ENCODE results near the gene FAM234A. TPM values are rescaled to one million over a fixed set of nuclear protein-coding genes. Genes with fewer than 3 reads are reported as not detected.
"Not testable (repeated sequence)": the region's sequence is repeated elsewhere in the genome, so short reads cannot be mapped to it uniquely, and the experiment has no call there.

The FAM234A gene
- total RNA-seq, 1 donor from 2014 or later, result 162 TPM

GRCh38 chr16:264440-264951, 29.9 kb downstream of the FAM234A start:
- no peak for DNase-seq (ENCODE audit: low read depth)

GRCh38 chr16:265002-265529, 30.4 kb downstream of the FAM234A start:
- DNase-seq (ENCODE audit: low read depth), result no peak

GRCh38 chr16:265711-266110, 31.1 kb downstream of the FAM234A start:
- peak; percentile 79 for DNase-seq (ENCODE audit: low read depth)

GRCh38 chr16:266258-267164, 31.9 kb downstream of the FAM234A start:
- no peak for DNase-seq (ENCODE audit: low read depth)

- DNase-seq (ENCODE audit: low read depth), result not testable (repeated sequence)
Observed at GRCh38 chr16:267562-267961, 32.9 kb downstream of the FAM234A start.

- no peak for DNase-seq (ENCODE audit: low read depth)
Observed at GRCh38 chr16:268141-269053, 33.8 kb downstream of the FAM234A start.

GRCh38 chr16:269061-269796, 34.6 kb downstream of the FAM234A start:
- no peak for DNase-seq (ENCODE audit: low read depth)

GRCh38 chr16:270381-271255, 36.0 kb downstream of the FAM234A start:
- DNase-seq (ENCODE audit: low read depth), result no peak

- peak; percentile 18 for DNase-seq (ENCODE audit: low read depth)
Observed at GRCh38 chr16:272633-273546, 38.3 kb downstream of the FAM234A start.

- DNase-seq (ENCODE audit: low read depth), result no peak
Observed at GRCh38 chr16:273547-274421, 39.2 kb downstream of the FAM234A start.

- DNase-seq (ENCODE audit: low read depth), result no peak
Observed at GRCh38 chr16:275041-275641, 40.5 kb downstream of the FAM234A start.

GRCh38 chr16:275786-276232, 41.2 kb downstream of the FAM234A start, which contains the start of gene RGS11:
Gene RGS11 (minus strand): TSS chr16:275944. CDS start chr16:275911, 33 bp downstream.
- DNase-seq (ENCODE audit: low read depth), result no peak

- DNase-seq (ENCODE audit: low read depth), result no peak
Observed at GRCh38 chr16:276426-277077, 41.9 kb downstream of the FAM234A start.

- peak; percentile 60 for DNase-seq (ENCODE audit: low read depth)
Observed at GRCh38 chr16:278863-279366, 44.3 kb downstream of the FAM234A start.

- no peak for DNase-seq (ENCODE audit: low read depth)
Observed at GRCh38 chr16:279531-279930, 44.9 kb downstream of the FAM234A start.

GRCh38 chr16:280005-280460, 45.4 kb downstream of the FAM234A start:
- no peak for DNase-seq (ENCODE audit: low read depth)
